DOHH2 (cell line): ENCODE data around the gene SMOC2.

Experiments used
- H3F3A ChIP-seq: fragments of 200-600 bp; sonication (generic), shearing (Covaris generic); 2 replicates; pipeline ENCODE4 v1.6.0; 2016; ENCODE audit warnings: antibody characterized with exemption, mild to moderate bottlenecking; ENCODE audit not compliant: control insufficient read depth, insufficient read depth
- H3K27ac ChIP-seq: fragments of 200-600 bp; sonication (generic); 2 replicates; pipeline ENCODE4 v1.5.1; 2014; ENCODE audit warnings: low read depth, mild to moderate bottlenecking, low read length, moderate library complexity
- H3K27me3 ChIP-seq: fragments of 200-600 bp; sonication (generic); 2 replicates; pipeline ENCODE4 v1.6.1; 2014; ENCODE audit warnings: mild to moderate bottlenecking, low read length, mixed read lengths; ENCODE audit not compliant: control insufficient read depth
- H3K36me3 ChIP-seq: fragments of 200-600 bp; sonication (generic); 2 replicates; pipeline ENCODE4 v1.6.1; 2014; ENCODE audit warnings: mild to moderate bottlenecking, low read length, moderate library complexity, mixed read lengths; ENCODE audit not compliant: control insufficient read depth
- H3K4me1 ChIP-seq: fragments of 200-600 bp; sonication (generic); 2 replicates; pipeline ENCODE4 v1.6.1; 2014; ENCODE audit warnings: mild to moderate bottlenecking, low read length, mixed read lengths; ENCODE audit not compliant: control insufficient read depth
- H3K4me2 ChIP-seq: fragments of 200-600 bp; sonication (generic); 2 replicates; pipeline ENCODE4 v1.6.0; 2014; ENCODE audit warnings: mild to moderate bottlenecking, low read length, moderate library complexity
- H3K4me3 ChIP-seq: fragments of 200-600 bp; sonication (generic); 2 replicates; pipeline ENCODE4 v1.5.1; 2014; ENCODE audit warnings: mild to moderate bottlenecking, low read length, mixed read lengths
- H3K79me2 ChIP-seq: fragments of 200-600 bp; sonication (generic); 2 replicates; pipeline ENCODE4 v1.6.1; 2014; ENCODE audit warnings: mild to moderate bottlenecking, low read length, mixed read lengths; ENCODE audit not compliant: control insufficient read depth
- H3K9me2 ChIP-seq: fragments of 200-600 bp; sonication (generic); replicated peaks from 2 replicates; pipeline ENCODE4 v1.6.1; 2014; ENCODE audit warnings: mild to moderate bottlenecking, low read length, mixed read lengths; ENCODE audit not compliant: control insufficient read depth
- H3K9me3 ChIP-seq: fragments of 200-600 bp; sonication (generic); 2 replicates; pipeline ENCODE4 v1.6.1; 2014; ENCODE audit warnings: antibody characterized with exemption, low read length, mixed read lengths; ENCODE audit not compliant: control insufficient read depth, insufficient read depth
- H4K20me1 ChIP-seq: fragments of 200-600 bp; sonication (generic); 2 replicates; pipeline ENCODE4 v1.6.0; 2014; ENCODE audit warnings: low read depth, mild to moderate bottlenecking, antibody characterized with exemption, low read length, moderate library complexity; ENCODE audit not compliant: control insufficient read depth, insufficient read depth
- EZH2phosphoT487 ChIP-seq: fragments of 200-600 bp; sonication (generic); IDR thresholded peaks from 2 replicates; pipeline ENCODE4 v1.6.1; 2017; ENCODE audit warnings: borderline replicate concordance, mild to moderate bottlenecking, antibody characterized with exemption, low read length, moderate library complexity, mixed read lengths
- TF ChIP-seq, protein P1 (sequence below): fragments of 200-600 bp; sonication (generic); IDR thresholded peaks from one replicate; pipeline ENCODE4 v1.5.1; 2014; ENCODE audit warnings: antibody characterized with exemption, mild to moderate bottlenecking, low read depth, low read length; ENCODE audit not compliant: poor library complexity, severe bottlenecking

Gene SMOC2

DNA sequence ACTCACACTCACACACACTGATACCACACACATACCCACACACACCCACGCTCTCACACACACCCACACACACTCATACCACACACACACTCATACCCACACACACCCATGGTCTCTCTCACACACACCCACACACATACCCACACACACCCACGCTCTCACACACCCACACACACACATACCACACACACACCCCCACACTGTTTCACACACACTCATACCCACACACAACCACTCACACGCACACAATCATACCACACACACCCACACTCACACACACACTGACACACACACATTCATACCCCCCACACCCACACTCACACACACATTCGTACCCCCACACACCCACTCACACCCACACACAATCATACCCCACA, 158.1 kb downstream of the SMOC2 start:
- Histone ChIP-seq H3K9me2 (no peaks in the 10 kb centered on the region), H3K27me3 (no peaks in the 10 kb centered on the region), H4K20me1 (no peaks in the 10 kb centered on the region), H3K9me3 (peaks cover 30% of the 10 kb centered on the region; the same call in 1 of the 2 replicates), H3F3A (no peaks in the 10 kb centered on the region), H3K4me3 (no peak overlapping the region), H3K36me3 (no peaks in the 10 kb centered on the region), H3K4me1 (no peaks in the 10 kb centered on the region), H3K27ac (no peak overlapping the region), H3K4me2 (no peak overlapping the region), H3K79me2 (no peaks in the 10 kb centered on the region)
- TF ChIP-seq, protein P1, sequence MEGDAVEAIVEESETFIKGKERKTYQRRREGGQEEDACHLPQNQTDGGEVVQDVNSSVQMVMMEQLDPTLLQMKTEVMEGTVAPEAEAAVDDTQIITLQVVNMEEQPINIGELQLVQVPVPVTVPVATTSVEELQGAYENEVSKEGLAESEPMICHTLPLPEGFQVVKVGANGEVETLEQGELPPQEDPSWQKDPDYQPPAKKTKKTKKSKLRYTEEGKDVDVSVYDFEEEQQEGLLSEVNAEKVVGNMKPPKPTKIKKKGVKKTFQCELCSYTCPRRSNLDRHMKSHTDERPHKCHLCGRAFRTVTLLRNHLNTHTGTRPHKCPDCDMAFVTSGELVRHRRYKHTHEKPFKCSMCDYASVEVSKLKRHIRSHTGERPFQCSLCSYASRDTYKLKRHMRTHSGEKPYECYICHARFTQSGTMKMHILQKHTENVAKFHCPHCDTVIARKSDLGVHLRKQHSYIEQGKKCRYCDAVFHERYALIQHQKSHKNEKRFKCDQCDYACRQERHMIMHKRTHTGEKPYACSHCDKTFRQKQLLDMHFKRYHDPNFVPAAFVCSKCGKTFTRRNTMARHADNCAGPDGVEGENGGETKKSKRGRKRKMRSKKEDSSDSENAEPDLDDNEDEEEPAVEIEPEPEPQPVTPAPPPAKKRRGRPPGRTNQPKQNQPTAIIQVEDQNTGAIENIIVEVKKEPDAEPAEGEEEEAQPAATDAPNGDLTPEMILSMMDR: no peak
- TF ChIP-seq EZH2phosphoT487: no peak

DNA sequence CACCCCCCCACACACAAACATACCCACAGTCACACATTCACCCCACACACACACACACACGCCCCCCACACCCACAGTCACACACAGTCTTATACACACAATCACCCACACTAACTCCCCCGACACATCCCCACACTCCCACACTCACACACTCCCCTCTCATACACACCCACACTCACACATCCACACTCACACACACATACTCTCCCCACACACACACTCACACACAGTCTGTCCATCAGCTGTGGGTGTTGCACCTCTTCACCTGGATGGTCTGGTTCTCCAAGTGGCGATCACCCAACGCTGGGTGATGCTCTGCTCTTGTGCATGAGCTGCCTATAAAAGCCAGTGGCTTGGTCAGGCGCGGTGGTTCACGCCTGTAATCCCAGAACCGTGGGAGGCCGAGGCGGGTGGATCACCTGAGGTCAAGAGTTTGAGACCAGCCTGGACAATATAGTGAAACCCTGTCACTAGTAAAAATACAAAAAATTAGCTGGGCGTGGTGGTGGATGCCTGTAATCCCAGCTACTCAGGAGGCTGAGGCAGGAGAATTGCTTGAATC, 158.9 kb downstream of the SMOC2 start:
- Histone ChIP-seq H3K36me3 (no peaks in the 10 kb centered on the region), H3K4me3 (no peak overlapping the region), H3F3A (no peaks in the 10 kb centered on the region), H3K79me2 (no peaks in the 10 kb centered on the region), H3K9me2 (no peaks in the 10 kb centered on the region), H3K4me2 (no peak overlapping the region), H3K27ac (no peak overlapping the region), H3K9me3 (peaks cover 29% of the 10 kb centered on the region; the same call in 1 of the 2 replicates), H3K27me3 (no peaks in the 10 kb centered on the region), H4K20me1 (no peaks in the 10 kb centered on the region), H3K4me1 (no peaks in the 10 kb centered on the region)
- TF ChIP-seq EZH2phosphoT487: no peak
- TF ChIP-seq, protein P1: no peak

DNA sequence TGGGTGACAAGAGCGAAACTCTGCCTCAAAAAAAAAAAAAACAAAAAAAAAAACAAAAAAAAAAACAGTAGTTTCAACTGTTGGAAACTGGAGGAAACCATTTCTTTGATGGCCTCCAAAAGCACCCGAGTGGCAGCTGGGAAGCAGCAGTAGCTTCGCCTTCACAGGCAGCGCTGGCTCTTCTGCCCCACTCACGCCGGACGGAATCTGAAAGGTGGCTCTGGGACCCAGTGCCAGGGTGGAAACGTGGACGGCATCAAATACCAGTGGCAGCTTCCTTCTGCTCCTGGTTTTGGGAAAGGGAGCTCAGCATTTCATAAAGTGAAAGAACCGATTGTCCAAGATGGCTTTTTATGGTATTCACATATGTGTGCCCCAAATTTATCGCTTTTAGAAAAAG, 159.4 kb downstream of the SMOC2 start:
- Histone ChIP-seq H3K4me1 (no peaks in the 10 kb centered on the region), H3K9me2 (no peaks in the 10 kb centered on the region), H3K4me3 (no peak overlapping the region), H3K9me3 (peaks cover 24% of the 10 kb centered on the region; the same call in 1 of the 2 replicates), H3K27me3 (no peaks in the 10 kb centered on the region), H3K36me3 (no peaks in the 10 kb centered on the region), H3F3A (no peaks in the 10 kb centered on the region), H3K27ac (no peak overlapping the region), H3K4me2 (no peak overlapping the region), H4K20me1 (no peaks in the 10 kb centered on the region), H3K79me2 (no peaks in the 10 kb centered on the region)
- TF ChIP-seq EZH2phosphoT487: no peak
- TF ChIP-seq, protein P1: no peak
